H1 (cell line): ENCODE measurements around the gene MYL6. TPM values are rescaled to one million over a fixed set of nuclear protein-coding genes. Genes with fewer than 3 reads are reported as not detected.

ENCODE experiments used
- BCL11A ChIP-seq, 2 experiments: IDR thresholded peaks; one replicate each; pipeline ENCODE4 v1.6.1; 2011; ENCODE audit warnings: low read depth in 2 of 2, low read length in 2 of 2, mild to moderate bottlenecking in 2 of 2
- BRCA1 ChIP-seq: IDR thresholded peaks from 2 replicates; pipeline ENCODE4 v1.6.1; 2012; ENCODE audit warnings: low read depth, low read length, improper control_type of control experiment
- CHD7 ChIP-seq: fragments of 300-600 bp; sonication (generic); IDR thresholded peaks from 2 replicates; pipeline ENCODE4 v1.7.1; 2012; ENCODE audit warnings: low read length, moderate library complexity, mild to moderate bottlenecking, inconsistent platforms; ENCODE audit not compliant: insufficient replicate concordance
- E2F6 ChIP-seq: IDR thresholded peaks from 2 replicates; pipeline ENCODE4 v1.6.1; 2012; ENCODE audit warnings: inconsistent platforms
- EP300 ChIP-seq, 2 experiments: IDR thresholded peaks; 1 replicate in 1 of 2; 2 replicates in 1 of 2; pipeline ENCODE4 v1.6.1; 2011 to 2012; ENCODE audit warnings: low read depth in 2 of 2, low read length in 2 of 2, mild to moderate bottlenecking in 2 of 2, borderline replicate concordance in 1 of 2, inconsistent platforms in 1 of 2, moderate library complexity in 1 of 2
- JUN ChIP-seq: IDR thresholded peaks from 2 replicates; pipeline ENCODE4 v1.6.1; 2011; ENCODE audit warnings: low read depth, mild to moderate bottlenecking, improper control_type of control experiment, low read length
- RAD21 ChIP-seq, 2 experiments: IDR thresholded peaks in 1 of 2; conservative IDR thresholded peaks in 1 of 2; 2 replicates each; pipeline ENCODE4 v1.6.1; 2011; ENCODE audit warnings: low read depth in 2 of 2, low read length in 2 of 2, improper control_type of control experiment in 1 of 2, inconsistent platforms in 1 of 2, mild to moderate bottlenecking in 1 of 2, moderate library complexity in 1 of 2
- SIRT6 ChIP-seq: IDR thresholded peaks from one replicate; pipeline ENCODE4 v1.7.1; 2012; ENCODE audit warnings: low read length, inconsistent platforms
- YY1 ChIP-seq: IDR thresholded peaks from 2 replicates; pipeline ENCODE4 v1.6.1; 2011; ENCODE audit warnings: low read depth, mild to moderate bottlenecking, low read length
- ZNF274 ChIP-seq: IDR thresholded peaks from 2 replicates; pipeline ENCODE4 v1.7.0; 2012; ENCODE audit warnings: low read length, borderline replicate concordance; ENCODE audit errors: extremely low read depth
- polyA plus RNA-seq, 7 experiments: library from polyadenylated mRNA; depleted of rRNA in 3 of 7; stranded (reverse) in 5 of 7; unstranded in 2 of 7; fragments of >200 nt in 5 of 7; fragments of 200-250 nt in 2 of 7; gene quantifications; 1 replicate in 5 of 7; 2 replicates in 1 of 7; 4 replicates in 1 of 7; pipeline versions ENCODE4 v1.2.1 to v1.2.3, GENCODE V29; 2011 to 2013; ENCODE audit warnings: missing spikeins in 2 of 7, mixed read lengths in 2 of 7
- total RNA-seq: library from RNA; stranded (reverse); fragmentation: NEBNext Ultra II Directional; extraction: Animal tissue kit (Norgen Biotek cat#: 25700); gene quantifications from 2 replicates; pipeline ENCODE4 v1.2.1, GENCODE V29; 2021

Gene MYL6
- total and polyA plus RNA-seq, 2 of the 8 experiments (the other 6 are each of a cell fraction or from before 2014, with no cell fraction given), result 1,130 to 2,279 TPM

- no peak for TF ChIP-seq JUN
- no peak for TF ChIP-seq CHD7
- no peak for TF ChIP-seq BRCA1
- peak; percentile 86 for TF ChIP-seq YY1
- TF ChIP-seq E2F6, result no peak
- no peak for TF ChIP-seq EP300 (IDR thresholded peaks at IDR 0.05; ENCODE audit: borderline replicate concordance in 1 of 2, low read depth in 2 of 2, low read length in 2 of 2)
- no peak for TF ChIP-seq ZNF274
- TF ChIP-seq RAD21 (IDR thresholded peaks at IDR 0.05 in 1 of 2, conservative IDR thresholded peaks at IDR 0.05 in 1 of 2; ENCODE audit: low read depth in 2 of 2, low read length in 2 of 2), result no peak
- no peak for TF ChIP-seq BCL11A (IDR thresholded peaks at IDR 0.05; ENCODE audit: low read depth in 2 of 2, low read length in 2 of 2)
- TF ChIP-seq SIRT6, result no peak
These were observed 5.9 kb upstream of the MYL6 start, which contains the start of gene MYL6B (continued) for GRCh38 chr12:56152132-56152755.
